ENCODE results near the gene RNF7.
A peak's percentile ranks its signal among the peaks of the same experiment; 100 is the strongest.
"Not testable (repeated sequence)": the region's sequence is repeated elsewhere in the genome, so short reads cannot be mapped to it uniquely, and the experiment has no call there.

RNF7 gene

GRCh38 chr3:141738022-141738890 is at the start of gene RNF7:
RNF7 (plus strand) TSS chr3:141738298; CDS start chr3:141738342, 44 bp downstream.
- peak; percentile 88 to 95 for DNase-seq (ENCODE audit: extremely low read depth in 1 of 2, low read depth in 1 of 2)

DNA sequence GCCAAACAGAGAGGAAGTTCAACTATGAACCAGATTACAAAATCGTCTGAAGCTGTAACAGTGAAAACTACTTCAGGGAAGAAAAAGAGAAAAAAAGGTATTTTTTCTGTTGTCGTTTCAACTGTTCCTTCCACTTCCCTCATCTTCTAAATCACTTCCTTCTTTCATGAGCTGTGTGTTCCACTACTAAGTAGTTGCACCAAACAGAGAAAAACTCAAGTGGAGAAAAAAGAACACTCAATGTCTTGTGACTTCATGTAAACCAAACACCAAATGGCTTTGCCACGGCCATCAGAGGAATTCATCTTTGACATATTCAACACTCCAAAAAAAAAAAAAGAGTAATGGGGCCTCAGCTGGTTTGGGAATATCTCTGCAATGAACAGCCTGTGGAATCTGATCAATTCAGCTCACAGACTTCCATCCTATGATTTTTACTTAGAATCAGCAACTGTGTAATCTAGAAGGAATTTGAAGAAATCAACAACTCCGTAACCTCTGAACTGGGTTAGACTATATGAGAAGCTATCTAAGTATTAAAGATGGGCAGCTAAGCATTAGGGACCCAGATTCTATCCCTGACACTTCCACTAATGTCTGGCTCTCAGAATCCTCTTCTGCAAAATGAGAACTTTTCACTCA is 47.5 kb upstream of the RNF7 start:
- no peak for DNase-seq (ENCODE audit: extremely low read depth in 1 of 2, low read depth in 1 of 2)

GRCh38 chr3:141691471-141691870 is 46.6 kb upstream of the RNF7 start:
- not testable (repeated sequence) for DNase-seq (ENCODE audit: extremely low read depth in 1 of 2, low read depth in 1 of 2)

DNA sequence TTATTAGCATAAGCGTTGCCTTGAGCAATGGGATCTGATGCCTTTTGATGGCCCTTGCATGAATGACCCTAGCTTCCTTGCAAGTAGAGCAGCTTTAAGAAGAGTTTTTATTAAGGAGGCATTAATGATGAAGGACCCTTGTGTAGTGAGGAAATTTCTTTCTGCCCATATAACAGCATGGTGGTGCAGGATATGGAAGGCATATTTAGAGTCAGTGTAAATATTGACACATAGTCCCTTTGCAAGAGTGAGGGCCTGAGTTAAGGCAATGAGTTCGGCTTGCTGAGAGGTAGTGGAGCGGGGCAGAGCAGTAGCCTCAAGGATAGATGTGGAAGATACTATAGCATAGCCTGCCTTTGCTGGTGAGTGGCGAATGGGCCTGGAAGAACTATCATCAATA is 45.1 kb upstream of the RNF7 start:
- not testable (repeated sequence) for DNase-seq (ENCODE audit: extremely low read depth in 1 of 2, low read depth in 1 of 2)

- DNase-seq (ENCODE audit: extremely low read depth in 1 of 2, low read depth in 1 of 2): no peak
These were observed 38.8 kb upstream of the RNF7 start for GRCh38 chr3:141699324-141699723.

DNA sequence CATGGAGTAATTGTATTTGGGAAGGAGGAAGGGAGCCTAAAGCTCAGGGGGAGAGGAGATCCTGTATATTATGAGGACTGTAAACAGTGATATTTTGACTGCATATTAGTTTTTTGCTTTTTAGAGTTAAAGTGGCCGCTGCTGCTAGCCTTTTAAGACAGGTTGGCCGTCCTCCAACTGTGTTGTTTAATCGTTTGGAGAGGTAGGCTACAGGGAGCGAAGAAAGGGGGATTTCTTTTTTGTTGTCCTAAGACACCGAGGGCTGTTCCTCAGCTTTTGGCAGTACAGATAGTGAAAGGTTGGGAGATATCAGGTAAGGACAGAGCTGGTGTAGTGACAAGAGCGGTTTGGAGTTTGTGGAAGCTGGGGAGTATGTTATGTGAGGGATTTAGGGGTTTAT is 38.2 kb upstream of the RNF7 start:
- no peak for DNase-seq (ENCODE audit: extremely low read depth in 1 of 2, low read depth in 1 of 2)

GRCh38 chr3:141703367-141703766 is 34.7 kb upstream of the RNF7 start:
- not testable (repeated sequence) for DNase-seq (ENCODE audit: extremely low read depth in 1 of 2, low read depth in 1 of 2)

DNA sequence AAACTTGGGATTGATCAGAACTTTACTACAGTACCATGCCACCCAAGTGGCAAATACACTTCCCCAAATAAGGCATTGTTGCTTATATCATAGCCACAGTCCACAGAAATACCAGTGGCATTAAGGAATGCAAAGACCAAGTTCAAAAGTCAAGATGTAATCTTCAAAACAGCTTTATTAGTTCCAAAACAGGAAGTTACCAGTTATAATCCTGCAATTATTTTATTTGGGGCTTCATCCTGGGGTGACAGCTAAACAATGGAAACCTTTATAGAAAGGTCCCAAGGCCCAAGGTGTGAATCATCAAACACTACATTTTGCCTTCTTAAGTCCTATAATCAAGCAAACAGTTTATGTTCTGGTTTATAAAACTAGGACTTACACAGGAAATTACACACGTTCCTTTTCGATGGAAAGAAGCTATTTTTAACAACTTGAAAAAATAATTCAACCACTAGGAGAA is 30.3 kb upstream of the RNF7 start:
- no peak for DNase-seq (ENCODE audit: extremely low read depth in 1 of 2, low read depth in 1 of 2)

DNA sequence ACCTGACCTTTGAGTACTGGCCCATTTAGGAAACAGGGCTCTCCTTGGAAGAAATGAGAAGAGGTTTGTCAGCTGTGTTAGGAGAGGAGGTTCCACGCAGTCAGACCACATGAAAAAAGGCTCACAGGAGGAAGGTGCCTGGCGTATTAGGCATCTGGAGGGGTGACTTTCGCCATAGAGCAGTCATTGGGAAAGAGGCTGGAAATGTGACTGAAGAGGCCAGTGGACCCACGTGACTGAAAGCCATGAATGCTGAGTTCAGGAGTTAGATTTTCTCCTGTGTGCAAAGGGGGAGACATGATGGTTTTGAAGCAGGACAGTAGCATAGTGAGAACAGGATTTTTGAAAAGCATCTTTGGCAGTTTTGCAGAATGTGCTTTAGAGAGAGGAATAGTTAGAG is 29.7 kb upstream of the RNF7 start:
- no peak for DNase-seq (ENCODE audit: extremely low read depth in 1 of 2, low read depth in 1 of 2)

- DNase-seq (ENCODE audit: extremely low read depth in 1 of 2, low read depth in 1 of 2): no peak
These were observed 28.9 kb upstream of the RNF7 start for GRCh38 chr3:141709126-141709770.

DNA sequence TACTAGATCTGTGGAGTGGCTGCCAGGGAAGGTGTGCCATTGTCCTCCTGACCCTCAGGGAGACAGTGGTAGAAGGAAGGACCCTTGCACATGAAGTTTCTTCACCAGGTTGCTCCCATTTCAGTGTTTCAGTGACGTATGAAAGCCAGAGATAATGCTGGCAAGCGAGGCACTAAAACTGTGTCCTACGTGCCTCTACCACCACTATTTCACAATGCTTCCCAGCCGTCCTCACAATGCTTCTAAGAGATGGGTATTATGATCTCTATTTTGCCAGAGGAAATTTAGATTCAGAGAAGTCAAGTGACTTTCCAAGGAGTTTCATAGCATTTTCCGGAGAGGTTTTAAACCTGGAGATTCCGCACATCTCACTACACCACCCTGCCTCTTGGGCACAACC is 28.0 kb upstream of the RNF7 start:
- DNase-seq (ENCODE audit: extremely low read depth in 1 of 2, low read depth in 1 of 2): no peak

- DNase-seq (ENCODE audit: extremely low read depth in 1 of 2, low read depth in 1 of 2): no peak
These were observed 27.0 kb upstream of the RNF7 start for GRCh38 chr3:141710888-141711616.

DNA sequence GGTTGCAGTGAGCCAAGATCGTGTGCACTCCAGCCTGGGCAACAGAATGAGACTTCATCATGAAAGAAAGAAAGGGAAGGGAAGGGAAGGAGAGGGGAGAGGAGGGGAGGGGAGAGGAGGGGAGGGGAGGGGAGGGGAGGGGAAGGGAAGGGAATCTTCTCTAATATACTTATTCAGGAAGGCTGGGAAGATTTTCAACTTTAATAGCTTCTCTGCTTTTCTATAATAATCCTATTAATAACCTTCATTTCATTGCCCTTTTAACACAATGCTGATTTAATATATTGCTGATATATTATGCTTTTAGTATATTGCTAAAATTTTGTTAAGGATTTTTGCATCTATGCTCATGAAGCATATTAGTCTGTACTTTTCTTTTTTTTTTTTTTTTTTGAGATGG is 23.4 kb upstream of the RNF7 start:
- DNase-seq (ENCODE audit: extremely low read depth in 1 of 2, low read depth in 1 of 2): no peak

DNA sequence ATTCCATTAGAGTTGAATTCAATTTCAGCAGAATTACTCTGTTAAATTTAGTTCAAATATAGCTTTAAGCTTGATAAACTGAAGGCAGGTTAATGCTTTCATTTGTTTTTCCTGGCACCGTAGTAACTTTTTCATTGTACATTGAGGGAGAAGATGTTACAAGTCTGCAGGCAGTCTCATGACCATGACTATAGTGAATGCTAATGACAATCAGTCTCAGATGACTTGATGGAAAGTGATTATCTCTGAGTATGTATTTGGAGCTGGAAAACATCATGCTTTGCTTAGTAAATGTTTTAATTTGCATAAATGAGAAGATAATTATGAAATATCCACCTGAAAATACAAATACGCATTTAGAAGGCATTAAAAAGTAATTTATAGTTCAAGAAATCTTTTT is 16.0 kb upstream of the RNF7 start:
- no peak for DNase-seq (ENCODE audit: extremely low read depth in 1 of 2, low read depth in 1 of 2)

DNA sequence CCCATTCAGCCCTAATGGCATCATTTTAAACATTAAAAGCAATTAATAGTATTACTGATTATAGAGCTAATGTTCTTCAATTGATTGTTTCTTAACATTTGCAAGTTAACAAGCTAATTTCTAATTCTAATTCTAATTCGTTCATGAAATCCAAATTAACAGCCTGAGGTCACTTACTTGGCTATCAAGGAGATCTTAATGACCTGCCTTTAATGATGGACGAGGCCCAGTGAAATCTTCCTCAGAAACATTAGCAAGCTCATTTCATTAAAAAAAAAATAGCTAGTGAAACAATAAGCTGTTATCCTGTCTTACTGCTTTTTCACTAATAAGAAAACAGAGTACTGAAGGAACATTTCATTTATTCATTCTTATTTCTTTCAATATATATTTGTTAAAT is 15.4 kb upstream of the RNF7 start:
- no peak for DNase-seq (ENCODE audit: extremely low read depth in 1 of 2, low read depth in 1 of 2)

- no peak for DNase-seq (ENCODE audit: extremely low read depth in 1 of 2, low read depth in 1 of 2)
These were observed 14.8 kb upstream of the RNF7 start for GRCh38 chr3:141723255-141723654.

DNA sequence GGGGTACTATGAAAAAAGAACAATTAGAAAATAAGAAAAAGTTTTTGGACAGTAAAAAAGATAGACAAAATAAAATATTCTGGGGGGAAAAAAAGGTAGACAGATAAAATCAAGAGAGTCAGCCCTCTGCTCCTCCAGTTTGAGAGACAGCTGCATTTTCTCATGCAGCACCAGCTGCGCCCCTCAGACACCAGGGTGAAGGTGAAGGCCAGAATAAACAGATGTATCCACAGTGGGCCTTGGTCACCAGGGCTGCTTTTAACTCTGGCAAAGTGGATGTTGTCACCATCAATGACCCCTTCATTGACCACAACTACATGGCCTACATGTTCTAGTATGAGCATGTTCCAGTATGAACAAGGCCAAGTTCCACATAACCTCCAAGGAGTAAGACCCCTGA is 13.9 kb upstream of the RNF7 start:
- DNase-seq (ENCODE audit: extremely low read depth in 1 of 2, low read depth in 1 of 2): no peak

- no peak for DNase-seq (ENCODE audit: extremely low read depth in 1 of 2, low read depth in 1 of 2)
These were observed 13.1 kb upstream of the RNF7 start for GRCh38 chr3:141725036-141725435.

DNA sequence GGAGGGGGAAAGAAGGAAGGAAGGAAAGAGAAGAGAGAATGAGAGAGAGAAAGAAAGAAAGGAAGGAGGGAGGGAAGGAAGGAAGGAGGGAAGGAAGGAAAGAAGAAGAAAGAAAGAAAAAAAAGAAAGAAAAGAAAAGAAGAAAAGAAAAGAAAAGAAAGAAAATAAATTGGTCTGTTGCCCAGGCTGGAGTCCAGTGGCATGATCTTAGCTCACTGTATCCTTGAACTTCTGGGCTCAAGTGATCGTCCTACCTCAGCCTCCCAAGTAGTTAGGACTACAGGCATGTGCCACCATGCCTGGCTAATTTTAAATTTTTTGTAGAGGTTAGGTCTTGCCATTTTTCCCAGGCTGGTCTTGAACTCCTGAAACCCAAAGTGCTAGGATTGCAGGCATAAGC is 11.6 kb upstream of the RNF7 start:
- no peak for DNase-seq (ENCODE audit: extremely low read depth in 1 of 2, low read depth in 1 of 2)

- no peak for DNase-seq (ENCODE audit: extremely low read depth in 1 of 2, low read depth in 1 of 2)
These were observed 9.7 kb upstream of the RNF7 start for GRCh38 chr3:141728355-141728892.

DNA sequence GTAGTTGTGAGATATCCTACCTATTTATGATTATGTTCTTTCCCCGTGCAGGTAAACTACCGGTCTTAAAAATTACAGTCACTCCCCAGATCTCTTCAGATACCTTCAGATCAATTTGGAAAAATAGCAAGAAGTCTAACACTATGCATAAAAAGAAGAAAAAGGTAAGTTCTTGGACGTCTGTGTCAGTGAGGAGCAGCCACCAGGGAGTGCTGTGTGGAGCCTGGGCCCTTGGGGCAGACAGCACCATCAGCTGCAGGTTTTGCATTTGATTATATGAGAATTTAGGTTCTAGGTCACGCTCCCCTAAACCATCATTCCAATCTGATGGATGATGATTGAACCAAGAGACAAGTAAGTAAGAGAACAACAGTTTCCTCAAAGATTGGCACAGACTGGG is 8.9 kb upstream of the RNF7 start:
- no peak for DNase-seq (ENCODE audit: extremely low read depth in 1 of 2, low read depth in 1 of 2)
